Measurements from ENCODE around the gene RILPL1. TPM values are rescaled to one million over a fixed set of nuclear protein-coding genes. Genes with fewer than 3 reads are reported as not detected.

RILPL1 gene
- total and polyA plus RNA-seq, 2 of the 4 experiments (the other 2 are of a cell fraction), result 11.1 to 19.8 TPM

GRCh38 chr12:123444092-123445026 lies 89.2 kb downstream of the RILPL1 start:
- intact Hi-C loops (cut with micrococcal nuclease) (no loop called here), in situ Hi-C loops (cut with MboI; ENCODE audit: low sequenced_read_pairs) (no loop called here), dilution Hi-C loops (cut with HindIII; ENCODE audit: low sequenced_read_pairs, unreplicated experiment) (no loop called here)
- TF ChIP-seq MAZ (IDR thresholded peaks at IDR 0.05; ENCODE audit: borderline replicate concordance, low read depth, low read length) (no peak), CEBPB (IDR thresholded peaks at IDR 0.05; ENCODE audit: low read depth, low read length) (peak; percentile 85), MXI1 (IDR thresholded peaks at IDR 0.05; ENCODE audit: borderline replicate concordance, low read depth, low read length) (no peak)
- 67% methylated on average over 1 of the region's 8 CpGs; no CpG with 5 or more reads in 1 of the 2 experiments for WGBS, 2 experiments (ENCODE audit: extremely low coverage in 2 of 2, insufficient read length in 1 of 2)
- ATAC-seq (ENCODE audit: low read depth) (peak; percentile 58), DNase-seq (peak; percentile 65)
- Histone ChIP-seq H3K14ac (replicated peaks; ENCODE audit: low read depth, low read length) (no peak overlapping the region), H2BK120ac (ENCODE audit: low read depth, low read length) (no peak overlapping the region), H3K4ac (ENCODE audit: low read depth, low read length) (no peak overlapping the region), H4K20me1 (ENCODE audit: insufficient read depth, low read length) (no peaks in the 10 kb centered on the region), H2AK9ac (replicated peaks; ENCODE audit: low read depth, low read length, poor library complexity) (no peak overlapping the region), H4K8ac (ENCODE audit: low read depth in 2 of 2, low read length in 2 of 2) (no peak overlapping the region), H3K4me2 (ENCODE audit: low read depth, low read length) (no peak overlapping the region), H3K23ac (ENCODE audit: low read depth, low read length) (no peak overlapping the region), H2BK15ac (ENCODE audit: low read depth, low read length) (no peak overlapping the region), H3K27ac (ENCODE audit: insufficient read depth, low read length) (no peak overlapping the region), H4K5ac (ENCODE audit: low read depth, low read length) (no peak overlapping the region; the same call in 1 of the 2 replicates), H3K79me1 (ENCODE audit: low read depth in 1 of 2, low read length in 2 of 2) (no peaks in the 10 kb centered on the region), H3K9me1 (ENCODE audit: insufficient read depth, low read length) (peaks cover 4% of the 10 kb centered on the region; the same call in 1 of the 2 replicates), H3K4me3 (ENCODE audit: insufficient read depth, low read depth, low read length) (no peak overlapping the region), H3K56ac (ENCODE audit: extremely low read depth, insufficient read depth, low read length) (no peak overlapping the region), H3K9ac (ENCODE audit: low read depth, low read length) (no peak overlapping the region), H2BK5ac (ENCODE audit: low read depth, low read length, poor library complexity, severe bottlenecking) (no peak overlapping the region), H3K27me3 (ENCODE audit: control insufficient read depth, insufficient read depth, low read length) (no peaks in the 10 kb centered on the region), H2BK20ac (ENCODE audit: low read depth, low read length) (no peak overlapping the region), H2AFZ (replicated peaks; ENCODE audit: low read length, poor library complexity) (no peak overlapping the region), H3K18ac (ENCODE audit: low read depth, low read length) (no peak overlapping the region), H3K4me1 (ENCODE audit: control insufficient read depth, insufficient read depth, low read length) (peaks cover 7% of the 10 kb centered on the region; the same call in 1 of the 2 replicates), H3K36me3 (ENCODE audit: control insufficient read depth, insufficient read depth, low read length) (no peaks in the 10 kb centered on the region), H2AK5ac (ENCODE audit: low read depth, low read length) (no peak overlapping the region), H3K9me3 (ENCODE audit: control insufficient read depth, insufficient read depth, low read length) (no peaks in the 10 kb centered on the region), H4K91ac (ENCODE audit: insufficient read depth, low read depth, low read length) (no peak overlapping the region)
- no TSS peak for BruUV-seq (replicated peaks)
- POLR2A ChIA-PET (ENCODE audit: unreplicated experiment), result no interaction called here
- CTCF ChIA-PET, result interaction anchor here (0.7 kb wide), 2 partner anchors 100 to 1681 kb away, joined by 3 to 7 read pairs; no protein-coding TSS in a partner anchor
